Esophagus muscularis mucosa (tissue), 2 donors: ENCODE results near the gene SPHKAP.

Source experiments
- POLR2A ChIP-seq: fragments of 450-650 bp; IDR thresholded peaks from one replicate; pipeline ENCODE4 v1.6.1; 2017; ENCODE audit warnings: antibody characterized with exemption, moderate library complexity, mild to moderate bottlenecking, low read depth
- POLR2AphosphoS5 ChIP-seq, 2 donors: sonication (generic); formaldehyde crosslinking; IDR thresholded peaks; one replicate each; pipeline ENCODE4 v1.6.1; 2017; ENCODE audit warnings: antibody characterized with exemption in 2 of 2

DNA sequence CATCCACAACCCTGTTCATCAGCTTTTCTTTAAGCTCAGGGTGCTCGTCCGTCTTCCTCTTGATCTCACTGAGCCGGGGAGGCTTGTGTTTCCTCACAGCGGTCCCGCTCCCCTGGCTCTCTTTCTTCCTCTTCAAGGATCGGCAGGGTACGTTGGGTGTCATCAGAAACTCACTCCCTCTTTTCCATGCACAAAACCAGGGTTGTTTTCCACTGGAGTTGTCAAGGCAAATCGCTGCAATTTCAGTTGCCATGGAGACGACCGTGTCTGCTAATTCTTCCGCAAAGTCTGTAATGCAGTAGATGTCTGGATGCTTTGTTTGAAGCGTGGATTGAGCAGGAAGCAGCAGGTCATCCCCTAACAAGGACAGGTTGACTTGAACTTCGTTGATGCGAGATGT is 163.7 kb downstream of the SPHKAP start:
- no peak for TF ChIP-seq POLR2AphosphoS5 (IDR thresholded peaks at IDR 0.05)
- TF ChIP-seq POLR2A = no peak
